ENCODE results near the gene PSAPL1. TPM values are rescaled to one million over a fixed set of nuclear protein-coding genes. Genes with fewer than 3 reads are reported as not detected.

PSAPL1 gene
- total and polyA plus RNA-seq, 9 of the 15 experiments (the other 6 are each of a cell fraction or from before 2014, with no cell fraction given) = not detected

DNA sequence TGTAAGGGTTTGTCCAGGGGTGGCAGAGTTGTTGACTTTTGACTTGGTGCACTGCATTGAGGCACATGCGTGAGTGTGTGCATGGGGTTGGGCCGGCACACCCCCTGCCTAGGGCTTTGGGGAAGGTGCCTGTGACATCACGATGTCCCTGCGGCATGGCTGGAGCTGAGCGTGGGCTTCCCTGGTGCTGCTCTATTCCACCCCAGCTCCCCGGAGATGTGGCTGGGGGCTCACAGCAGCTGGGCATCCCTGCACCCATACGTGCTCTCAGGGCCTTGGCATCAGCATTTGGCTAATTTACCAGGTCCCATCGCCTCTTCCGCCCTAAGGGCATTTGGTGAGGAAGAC, 5.7 kb downstream of the PSAPL1 start (continued):
- TF ChIP-seq, protein P1, sequence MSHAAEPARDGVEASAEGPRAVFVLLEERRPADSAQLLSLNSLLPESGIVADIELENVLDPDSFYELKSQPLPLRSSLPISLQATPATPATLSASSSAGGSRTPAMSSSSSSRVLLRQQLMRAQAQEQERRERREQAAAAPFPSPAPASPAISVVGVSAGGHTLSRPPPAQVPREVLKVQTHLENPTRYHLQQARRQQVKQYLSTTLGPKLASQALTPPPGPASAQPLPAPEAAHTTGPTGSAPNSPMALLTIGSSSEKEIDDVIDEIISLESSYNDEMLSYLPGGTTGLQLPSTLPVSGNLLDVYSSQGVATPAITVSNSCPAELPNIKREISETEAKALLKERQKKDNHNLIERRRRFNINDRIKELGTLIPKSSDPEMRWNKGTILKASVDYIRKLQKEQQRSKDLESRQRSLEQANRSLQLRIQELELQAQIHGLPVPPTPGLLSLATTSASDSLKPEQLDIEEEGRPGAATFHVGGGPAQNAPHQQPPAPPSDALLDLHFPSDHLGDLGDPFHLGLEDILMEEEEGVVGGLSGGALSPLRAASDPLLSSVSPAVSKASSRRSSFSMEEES (CRISPR knock-in tag; IDR thresholded peaks at IDR 0.05) = no peak
- no peak for TF ChIP-seq MAX (CRISPR knock-in tag; IDR thresholded peaks at IDR 0.05)
- TF ChIP-seq ZNF668 (CRISPR knock-in tag; IDR thresholded peaks at IDR 0.05) = no peak
- TF ChIP-seq COPS2 (conservative IDR thresholded peaks at IDR 0.05) = no peak

- 1% methylated on average over 15 of the region's 16 CpGs for WGBS (ENCODE audit: insufficient coverage, low coverage, missing lambda C conversion rate)
- ATAC-seq (no peak), DNase-seq (ENCODE audit: extremely low read depth in 1 of 4, low spot score in 3 of 4) (no peak), FAIRE-seq (no peak)
- Histone ChIP-seq H3K4me1 (replicated peaks in 1 of 2; ENCODE audit: control insufficient read depth in 2 of 2, insufficient read depth in 2 of 2, low read length in 2 of 2) (no peaks in the 10 kb centered on the region), H3K36me3 (ENCODE audit: control insufficient read depth, insufficient read depth, low read length) (no peaks in the 10 kb centered on the region), H3K27ac (ENCODE audit: extremely low read depth, low read depth, low read length) (no peak overlapping the region), H3K4me2 (ENCODE audit: insufficient read depth, low read length) (no peak overlapping the region), H3K9me3 (replicated peaks; ENCODE audit: control insufficient read depth, insufficient read depth, low read depth, low read length) (no peaks in the 10 kb centered on the region), H3K9ac (ENCODE audit: insufficient read depth in 1 of 2, low read depth in 2 of 2, low read length in 2 of 2) (no peak overlapping the region), H3K9me1 (ENCODE audit: control insufficient read depth, insufficient read depth, low read length) (no peaks in the 10 kb centered on the region), H3K4me3 (no peak overlapping the region), H4K20me1 (replicated peaks; ENCODE audit: control insufficient read depth, insufficient read depth, low read length) (peaks cover 6% of the 10 kb centered on the region), H2AFZ (ENCODE audit: low read depth, low read length) (no peak overlapping the region), H3K27me3 (ENCODE audit: control insufficient read depth in 2 of 2, insufficient read depth in 2 of 2, low read length in 2 of 2) (peaks cover 0 to 77% of the 10 kb centered on the region in 2 experiments; a peak in 3 of 5 replicates), H3K79me2 (ENCODE audit: control insufficient read depth, insufficient read depth, low read length) (no peaks in the 10 kb centered on the region)
- intact Hi-C loops (cut with micrococcal nuclease) = no loop called here
- TF ChIP-seq FOXM1 (IDR thresholded peaks at IDR 0.05; ENCODE audit: low read depth) (no peak), FOXM1 (CRISPR knock-in tag; IDR thresholded peaks at IDR 0.05; ENCODE audit: low read depth) (no peak), CBX2 (IDR thresholded peaks at IDR 0.05; ENCODE audit: insufficient read depth, low read length, poor library complexity, severe bottlenecking) (no peak), NBN (IDR thresholded peaks at IDR 0.05; ENCODE audit: low read depth) (no peak), PHF20 (IDR thresholded peaks at IDR 0.05; ENCODE audit: partially characterized antibody) (no peak), MXD1 (CRISPR knock-in tag; IDR thresholded peaks at IDR 0.05; ENCODE audit: borderline replicate concordance, poor library complexity, severe bottlenecking) (no peak), NCOR1 (IDR thresholded peaks at IDR 0.05) (no peak), NEUROD1 (IDR thresholded peaks at IDR 0.05; ENCODE audit: borderline replicate concordance, low read depth, low read length, partially characterized antibody) (no peak), FOSL1 (tag; conservative IDR thresholded peaks at IDR 0.05) (no peak)
- TF ChIP-seq, protein P2, sequence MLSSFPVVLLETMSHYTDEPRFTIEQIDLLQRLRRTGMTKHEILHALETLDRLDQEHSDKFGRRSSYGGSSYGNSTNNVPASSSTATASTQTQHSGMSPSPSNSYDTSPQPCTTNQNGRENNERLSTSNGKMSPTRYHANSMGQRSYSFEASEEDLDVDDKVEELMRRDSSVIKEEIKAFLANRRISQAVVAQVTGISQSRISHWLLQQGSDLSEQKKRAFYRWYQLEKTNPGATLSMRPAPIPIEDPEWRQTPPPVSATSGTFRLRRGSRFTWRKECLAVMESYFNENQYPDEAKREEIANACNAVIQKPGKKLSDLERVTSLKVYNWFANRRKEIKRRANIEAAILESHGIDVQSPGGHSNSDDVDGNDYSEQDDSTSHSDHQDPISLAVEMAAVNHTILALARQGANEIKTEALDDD (IDR thresholded peaks at IDR 0.05) = no peak
- in situ Hi-C loops (cut with MboI) = no loop called here
- CTCF ChIA-PET (ENCODE audit: low intra/inter-chr PET ratio) = no interaction called here
- POLR2A ChIA-PET = no interaction called here
- no TSS peak for BruUV-seq (replicated peaks)
Measured at GRCh38 chr4:7428261-7429068, 6.3 kb downstream of the PSAPL1 start.
